Activated T-helper 17 cell treated with anti-CD3 and anti-CD28 coated beads, Interleukin-2, amount 50 U/mL, for 72 hours (primary cell): ENCODE data around the gene PHYKPL. TPM values are rescaled to one million over a fixed set of nuclear protein-coding genes. Genes with fewer than 3 reads are reported as not detected.
"Not testable (repeated sequence)": the region's sequence is repeated elsewhere in the genome, so short reads cannot be mapped to it uniquely, and the experiment has no call there.

Experiments used
- ATAC-seq: fragments of 150-1000 bp; cut with Tn5 transposase; replicated peaks from 2 replicates; pipeline ENCODE4 v1.10.0; 2021; ENCODE audit warnings: mild to moderate bottlenecking, moderate library complexity
- H3K27ac Mint-ChIP-seq: one replicate; pipeline ENCODE4 v1.8.0; 2022; ENCODE audit warnings: mixed read lengths
- H3K27me3 Mint-ChIP-seq: one replicate; pipeline ENCODE4 v1.8.0; 2022; ENCODE audit warnings: mixed read lengths
- H3K36me3 Mint-ChIP-seq: one replicate; pipeline ENCODE4 v1.8.0; 2022; ENCODE audit warnings: low read depth, mild to moderate bottlenecking, mixed read lengths
- H3K4me1 Mint-ChIP-seq: one replicate; pipeline ENCODE4 v1.8.0; 2022; ENCODE audit warnings: mixed read lengths
- H3K4me3 Mint-ChIP-seq: one replicate; pipeline ENCODE4 v1.8.0; 2022; ENCODE audit warnings: mild to moderate bottlenecking, mixed read lengths
- H3K9me3 Mint-ChIP-seq: one replicate; pipeline ENCODE4 v1.8.0; 2022; ENCODE audit warnings: mixed read lengths
- total RNA-seq, 2 donors: library from RNA; stranded (reverse); gene quantifications; one replicate each; pipeline ENCODE4 v1.2.3, GENCODE V29; 2022

The PHYKPL gene
- total RNA-seq, 2 donors from 2014 or later, result 91.9 to 112 TPM

- Mint-ChIP-seq H3K27ac (no peak overlapping the region), H3K27me3 (no peaks in the 10 kb centered on the region), H3K36me3 (no peaks in the 10 kb centered on the region), H3K9me3 (no peaks in the 10 kb centered on the region), H3K4me3 (no peak overlapping the region), H3K4me1 (peaks cover 6% of the 10 kb centered on the region)
- ATAC-seq, result no peak
These were observed 17.7 kb upstream of the PHYKPL start for GRCh38 chr5:178250263-178250662.

GRCh38 chr5:178249191-178249989 lies 16.8 kb upstream of the PHYKPL start:
- ATAC-seq, result peak; percentile 91
- Mint-ChIP-seq H3K36me3 (no peaks in the 10 kb centered on the region), H3K4me3 (peak overlapping the region; percentile 42), H3K27me3 (no peaks in the 10 kb centered on the region), H3K4me1 (peaks cover 6% of the 10 kb centered on the region), H3K9me3 (no peaks in the 10 kb centered on the region), H3K27ac (peak overlapping the region; percentile 74)

- no peak overlapping the region for H3K27ac Mint-ChIP-seq
- H3K9me3 Mint-ChIP-seq, result no peaks in the 10 kb centered on the region
- no peaks in the 10 kb centered on the region for H3K27me3 Mint-ChIP-seq
- ATAC-seq, result no peak
- no peak overlapping the region for H3K4me3 Mint-ChIP-seq
- peaks cover 6% of the 10 kb centered on the region for H3K4me1 Mint-ChIP-seq
- no peaks in the 10 kb centered on the region for H3K36me3 Mint-ChIP-seq
These were observed 16.1 kb upstream of the PHYKPL start for GRCh38 chr5:178248750-178249149.

GRCh38 chr5:178247481-178248456 lies 15.2 kb upstream of the PHYKPL start:
- Mint-ChIP-seq H3K27me3 (no peaks in the 10 kb centered on the region), H3K4me3 (no peak overlapping the region), H3K9me3 (no peaks in the 10 kb centered on the region), H3K4me1 (peaks cover 6% of the 10 kb centered on the region), H3K27ac (no peak overlapping the region), H3K36me3 (no peaks in the 10 kb centered on the region)
- no peak for ATAC-seq

GRCh38 chr5:178246624-178247279 lies 14.2 kb upstream of the PHYKPL start:
- no peaks in the 10 kb centered on the region for H3K27me3 Mint-ChIP-seq
- H3K36me3 Mint-ChIP-seq, result no peaks in the 10 kb centered on the region
- H3K4me1 Mint-ChIP-seq, result peaks cover 6% of the 10 kb centered on the region
- no peaks in the 10 kb centered on the region for H3K9me3 Mint-ChIP-seq
- no peak overlapping the region for H3K4me3 Mint-ChIP-seq
- no peak overlapping the region for H3K27ac Mint-ChIP-seq
- no peak for ATAC-seq

GRCh38 chr5:178245389-178245788 lies 12.8 kb upstream of the PHYKPL start:
- no peaks in the 10 kb centered on the region for H3K9me3 Mint-ChIP-seq
- no peaks in the 10 kb centered on the region for H3K27me3 Mint-ChIP-seq
- peaks cover 13% of the 10 kb centered on the region for H3K4me1 Mint-ChIP-seq
- H3K36me3 Mint-ChIP-seq, result no peaks in the 10 kb centered on the region
- ATAC-seq, result no peak
- no peak overlapping the region for H3K27ac Mint-ChIP-seq
- no peak overlapping the region for H3K4me3 Mint-ChIP-seq

- H3K27me3 Mint-ChIP-seq, result no peaks in the 10 kb centered on the region
- no peak for ATAC-seq
- H3K9me3 Mint-ChIP-seq, result no peaks in the 10 kb centered on the region
- H3K27ac Mint-ChIP-seq, result no peak overlapping the region
- H3K4me1 Mint-ChIP-seq, result peaks cover 15% of the 10 kb centered on the region
- H3K4me3 Mint-ChIP-seq, result no peak overlapping the region
- no peaks in the 10 kb centered on the region for H3K36me3 Mint-ChIP-seq
These were observed 12.0 kb upstream of the PHYKPL start for GRCh38 chr5:178244576-178244975.

- no peaks in the 10 kb centered on the region for H3K36me3 Mint-ChIP-seq
- H3K4me1 Mint-ChIP-seq, result peaks cover 15% of the 10 kb centered on the region
- H3K9me3 Mint-ChIP-seq, result no peaks in the 10 kb centered on the region
- peak overlapping the region; percentile 70 for H3K27ac Mint-ChIP-seq
- no peak overlapping the region for H3K4me3 Mint-ChIP-seq
- ATAC-seq, result no peak
- H3K27me3 Mint-ChIP-seq, result no peaks in the 10 kb centered on the region
These were observed 9.8 kb upstream of the PHYKPL start for GRCh38 chr5:178242416-178242815.

- no peaks in the 10 kb centered on the region for H3K9me3 Mint-ChIP-seq
- H3K36me3 Mint-ChIP-seq, result no peaks in the 10 kb centered on the region
- H3K4me1 Mint-ChIP-seq, result peaks cover 15% of the 10 kb centered on the region
- no peaks in the 10 kb centered on the region for H3K27me3 Mint-ChIP-seq
- no peak for ATAC-seq
- H3K27ac Mint-ChIP-seq, result peak overlapping the region; percentile 70
- H3K4me3 Mint-ChIP-seq, result no peak overlapping the region
These were observed 9.2 kb upstream of the PHYKPL start for GRCh38 chr5:178241688-178242231.

GRCh38 chr5:178241231-178241663 lies 8.6 kb upstream of the PHYKPL start:
- peaks cover 15% of the 10 kb centered on the region for H3K4me1 Mint-ChIP-seq

GRCh38 chr5:178240766-178241165 lies 8.2 kb upstream of the PHYKPL start:
- H3K36me3 Mint-ChIP-seq, result no peaks in the 10 kb centered on the region
- H3K4me1 Mint-ChIP-seq, result peaks cover 15% of the 10 kb centered on the region
- H3K4me3 Mint-ChIP-seq, result peak overlapping the region; percentile 59
- H3K27me3 Mint-ChIP-seq, result no peaks in the 10 kb centered on the region
- ATAC-seq, result no peak
- H3K27ac Mint-ChIP-seq, result peak overlapping the region; percentile 84
- H3K9me3 Mint-ChIP-seq, result no peaks in the 10 kb centered on the region

More at GRCh38 chr5:178241231-178241663, 8.6 kb upstream of the PHYKPL start:
- ATAC-seq, result no peak
- Mint-ChIP-seq H3K27ac (peak overlapping the region; percentile 84), H3K4me3 (peak overlapping the region; percentile 59), H3K27me3 (no peaks in the 10 kb centered on the region), H3K36me3 (no peaks in the 10 kb centered on the region), H3K9me3 (no peaks in the 10 kb centered on the region)

- Mint-ChIP-seq H3K4me3 (peak overlapping the region; percentile 59), H3K27me3 (no peaks in the 10 kb centered on the region), H3K36me3 (no peaks in the 10 kb centered on the region), H3K4me1 (peaks cover 18% of the 10 kb centered on the region), H3K9me3 (no peaks in the 10 kb centered on the region), H3K27ac (peak overlapping the region; percentile 96)
- ATAC-seq, result no peak
These were observed 7.7 kb upstream of the PHYKPL start for GRCh38 chr5:178240341-178240741.

GRCh38 chr5:178239626-178240301 lies 7.2 kb upstream of the PHYKPL start:
- peak; percentile 20 for ATAC-seq

More at GRCh38 chr5:178239626-178240301, 7.2 kb upstream of the PHYKPL start:
- peak overlapping the region; percentile 96 for H3K27ac Mint-ChIP-seq
- not testable (repeated sequence) for H3K36me3 Mint-ChIP-seq, H3K27me3 Mint-ChIP-seq, H3K9me3 Mint-ChIP-seq
- peaks cover 24% of the 10 kb centered on the region for H3K4me1 Mint-ChIP-seq
- peak overlapping the region; percentile 67 for H3K4me3 Mint-ChIP-seq
